GM21381 (cell line): ENCODE results near the gene NEIL1.
A peak's percentile ranks its signal among the peaks of the same experiment; 100 is the strongest.
"Not testable (repeated sequence)": the region's sequence is repeated elsewhere in the genome, so short reads cannot be mapped to it uniquely, and the experiment has no call there.

ENCODE experiments used
- ATAC-seq: cut with Tn5 transposase; IDR thresholded peaks from one replicate; pipeline ENCODE4 v1.9.1; 2021; ENCODE audit warnings: mild to moderate bottlenecking, moderate library complexity; ENCODE audit not compliant: unreplicated experiment

The NEIL1 gene, protein sequence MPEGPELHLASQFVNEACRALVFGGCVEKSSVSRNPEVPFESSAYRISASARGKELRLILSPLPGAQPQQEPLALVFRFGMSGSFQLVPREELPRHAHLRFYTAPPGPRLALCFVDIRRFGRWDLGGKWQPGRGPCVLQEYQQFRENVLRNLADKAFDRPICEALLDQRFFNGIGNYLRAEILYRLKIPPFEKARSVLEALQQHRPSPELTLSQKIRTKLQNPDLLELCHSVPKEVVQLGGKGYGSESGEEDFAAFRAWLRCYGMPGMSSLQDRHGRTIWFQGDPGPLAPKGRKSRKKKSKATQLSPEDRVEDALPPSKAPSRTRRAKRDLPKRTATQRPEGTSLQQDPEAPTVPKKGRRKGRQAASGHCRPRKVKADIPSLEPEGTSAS

DNA sequence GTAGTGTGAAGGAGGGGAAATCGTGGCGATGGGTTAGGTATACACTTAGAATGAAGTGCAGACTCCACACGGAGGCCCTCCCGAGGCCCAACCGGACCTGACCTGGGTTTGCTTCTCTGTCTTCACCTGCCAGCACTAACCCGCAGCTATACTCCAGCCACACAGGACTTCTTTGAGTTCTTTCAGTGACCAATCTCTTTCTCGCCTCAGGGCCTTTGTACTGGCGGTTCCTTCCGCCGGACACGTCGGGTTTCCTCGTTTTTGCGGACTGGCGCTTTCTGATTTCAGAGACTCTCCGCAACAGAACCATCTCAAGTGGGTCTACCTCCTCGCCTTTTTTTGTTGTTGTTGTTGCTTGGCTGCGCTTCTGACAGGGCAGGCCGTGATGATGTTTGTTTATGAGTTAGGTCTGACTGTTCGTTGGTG lies at the start of gene NEIL1:
TSS of gene NEIL1 (plus strand) at position 244 of the 426 bp plus-strand sequence. CDS start 1,867 bp downstream, outside the sequence.
- ATAC-seq = no peak

DNA sequence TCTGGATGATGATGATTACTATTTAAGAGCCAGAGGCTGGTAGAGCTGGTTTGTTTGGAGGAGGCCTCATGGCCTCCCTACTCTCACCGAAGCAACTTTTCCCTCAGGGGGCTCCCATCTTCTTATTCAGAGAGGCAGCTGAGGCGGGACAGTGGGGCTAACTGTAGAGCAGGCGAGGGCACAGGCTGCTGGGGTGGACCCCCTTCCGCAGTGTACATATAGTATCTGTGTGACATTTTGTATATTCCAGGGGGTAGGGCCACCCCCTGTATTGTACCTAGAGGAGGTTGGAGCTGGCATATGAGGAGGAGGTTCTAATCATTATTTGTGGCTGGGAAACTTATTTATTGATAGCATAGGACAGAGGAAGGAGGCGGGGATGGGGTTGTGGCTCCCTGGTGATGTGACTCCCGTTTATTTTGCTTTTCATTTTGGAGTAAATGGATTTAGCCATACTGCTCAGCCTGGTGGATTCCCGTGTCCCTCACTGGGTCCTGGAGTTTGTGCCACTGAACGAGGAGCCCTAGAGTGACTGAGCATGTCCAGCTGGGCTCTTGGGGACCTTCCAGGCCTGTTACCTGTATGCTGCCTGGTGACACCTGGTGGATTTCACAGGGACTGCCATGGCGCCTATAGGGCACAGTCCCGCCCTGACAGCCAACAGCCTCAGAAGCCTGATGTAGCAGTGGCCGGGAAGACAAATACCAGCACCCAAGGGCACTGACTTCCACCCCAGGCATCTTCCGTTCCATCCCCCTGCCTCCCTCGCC lies 48.1 kb upstream of the NEIL1 start:
- ATAC-seq = peak; percentile 68

DNA sequence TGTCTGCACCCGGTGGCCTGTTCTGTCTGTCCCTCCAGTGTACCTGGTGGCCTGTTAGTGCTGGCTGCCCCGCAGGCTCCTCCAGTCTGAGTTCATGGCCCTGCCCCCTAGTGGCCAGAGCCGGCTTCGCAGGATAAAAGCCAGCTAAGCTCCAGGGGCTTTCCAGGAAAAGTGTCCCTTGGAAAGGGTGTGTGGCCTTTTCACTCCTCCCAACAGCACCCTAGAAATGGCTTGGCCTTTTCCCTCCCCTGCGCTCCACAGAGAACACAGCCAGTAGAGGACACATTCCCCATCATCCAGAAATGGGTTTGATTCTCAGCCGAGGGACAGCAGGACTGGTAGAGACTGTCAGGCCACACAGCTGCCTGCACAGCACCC lies 47.5 kb upstream of the NEIL1 start:
- ATAC-seq = peak; percentile 51

DNA sequence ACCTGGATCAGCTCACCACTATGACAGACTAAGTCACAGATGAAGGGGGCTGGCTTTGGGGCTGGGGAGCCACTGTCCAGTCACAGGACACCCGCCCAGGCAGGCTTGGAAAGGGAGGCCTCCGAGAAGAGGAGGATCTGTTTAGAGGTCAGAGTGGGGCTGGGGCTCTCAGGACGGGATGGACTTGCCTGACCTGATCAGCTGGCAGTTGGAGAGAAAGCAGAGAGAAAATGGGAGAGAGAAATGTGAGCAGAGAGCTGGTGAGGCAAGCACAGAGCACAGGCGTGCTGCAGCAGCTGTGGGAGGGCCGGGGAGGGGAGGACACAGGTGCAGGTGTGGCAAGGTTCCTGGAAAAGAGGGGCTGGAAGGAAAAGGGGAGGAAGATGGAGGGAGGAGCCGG lies 46.8 kb upstream of the NEIL1 start:
- ATAC-seq = not testable (repeated sequence)

DNA sequence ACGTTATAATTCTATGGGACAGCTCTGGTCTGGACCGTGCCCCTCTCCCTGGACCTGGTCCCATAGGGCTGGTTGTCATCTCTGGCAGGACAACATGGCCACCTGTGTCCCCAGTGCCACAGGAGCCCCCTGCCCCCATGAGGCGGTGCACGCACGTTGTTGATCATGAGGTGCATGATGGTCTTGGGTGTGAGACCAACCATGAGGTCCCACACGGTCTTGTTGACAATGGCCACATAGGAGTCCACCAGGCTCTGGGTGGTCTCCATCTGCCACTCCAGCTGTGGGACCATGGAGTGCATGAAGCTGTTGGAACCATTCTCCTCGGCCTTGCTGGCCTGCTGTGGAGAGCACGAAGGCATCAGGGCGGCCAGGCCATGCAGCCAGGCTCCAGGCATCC lies 44.5 kb upstream of the NEIL1 start:
- no peak for ATAC-seq

DNA sequence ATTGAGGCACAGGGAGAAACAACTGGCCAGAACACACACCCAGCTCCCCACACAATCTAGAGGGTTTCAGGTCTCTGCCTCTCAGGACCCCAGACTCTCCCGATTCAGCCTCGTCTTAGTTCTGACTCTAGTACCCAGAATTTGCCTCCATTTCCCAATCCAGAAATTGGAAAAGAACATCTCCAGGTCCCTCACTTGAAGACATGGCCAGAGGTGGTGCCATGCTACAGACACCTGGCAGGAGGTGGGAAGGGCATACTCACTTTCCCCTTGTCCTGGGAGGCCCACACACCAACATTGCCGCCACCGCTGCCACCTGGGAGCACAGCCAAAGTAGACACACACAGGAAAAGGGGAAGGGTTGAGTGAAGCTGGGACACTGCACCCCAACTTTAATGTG lies 44.1 kb upstream of the NEIL1 start:
- ATAC-seq = not testable (repeated sequence)

DNA sequence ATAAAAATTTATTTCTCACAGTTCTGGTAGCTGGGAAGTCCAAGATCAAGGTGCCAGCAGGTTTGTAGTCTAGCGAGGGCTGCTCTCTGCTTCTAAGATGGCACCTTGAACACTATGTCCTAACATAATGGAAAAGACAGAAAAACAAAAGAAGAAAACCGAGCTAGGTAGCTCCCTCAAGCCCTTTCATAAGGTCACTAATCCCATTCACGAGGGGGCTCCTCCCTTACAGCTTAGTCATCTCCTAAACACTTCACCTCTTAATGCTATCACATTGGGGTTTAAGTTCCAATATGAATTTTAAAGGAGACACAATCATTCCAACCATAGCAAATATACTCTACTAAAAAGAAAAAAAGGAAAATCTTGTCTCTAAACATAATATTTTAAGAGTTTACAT lies 40.7 kb upstream of the NEIL1 start:
- ATAC-seq = no peak

DNA sequence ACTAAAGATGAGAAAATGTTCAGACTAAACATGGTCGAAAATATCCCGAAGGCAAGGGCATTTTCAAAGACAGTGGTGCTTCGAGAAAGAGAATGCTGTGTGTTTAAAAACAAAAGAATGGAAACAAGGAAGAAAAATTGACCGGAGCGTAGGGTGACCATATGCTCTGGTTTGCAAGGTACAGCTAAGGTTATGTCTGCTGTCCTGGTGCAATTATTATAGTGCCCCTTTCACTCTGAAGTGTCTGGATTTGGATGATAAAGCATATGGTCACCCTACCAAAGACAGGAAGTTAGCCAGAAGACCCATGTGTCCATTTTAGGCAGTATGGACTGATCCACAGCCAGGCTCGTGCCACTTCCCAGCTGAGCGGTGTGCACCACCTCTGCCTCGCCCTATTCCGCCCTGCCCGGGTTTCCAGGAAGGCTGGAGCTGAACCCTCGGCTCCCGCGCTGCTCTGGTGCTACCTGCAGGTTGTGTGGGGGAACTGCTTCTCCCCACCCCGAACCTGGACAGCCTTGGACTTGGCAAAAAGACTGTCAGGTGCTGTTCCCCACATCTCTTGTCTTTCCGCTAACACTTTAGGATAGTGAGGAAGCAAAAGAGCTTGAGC lies 39.0 kb upstream of the NEIL1 start:
- ATAC-seq = no peak

DNA sequence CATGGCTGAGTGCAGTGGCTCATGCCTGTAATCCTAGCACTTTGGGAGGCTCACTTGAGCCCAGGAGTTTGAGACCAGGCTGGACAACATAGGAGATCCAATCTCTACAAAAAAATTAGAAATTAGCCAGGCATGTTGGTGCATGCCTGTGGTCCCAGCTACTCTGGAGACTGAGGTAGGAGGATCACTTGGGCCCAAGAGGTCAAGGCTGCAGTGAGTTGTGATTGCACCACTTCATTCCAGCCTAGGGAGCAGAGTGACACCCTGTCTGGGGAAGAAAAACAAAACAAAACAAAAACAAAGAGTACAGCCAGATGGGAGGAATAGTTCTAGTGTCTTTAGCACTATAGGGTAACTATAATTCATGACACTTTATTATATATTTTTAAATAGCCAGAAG lies 37.1 kb upstream of the NEIL1 start:
- ATAC-seq = no peak

DNA sequence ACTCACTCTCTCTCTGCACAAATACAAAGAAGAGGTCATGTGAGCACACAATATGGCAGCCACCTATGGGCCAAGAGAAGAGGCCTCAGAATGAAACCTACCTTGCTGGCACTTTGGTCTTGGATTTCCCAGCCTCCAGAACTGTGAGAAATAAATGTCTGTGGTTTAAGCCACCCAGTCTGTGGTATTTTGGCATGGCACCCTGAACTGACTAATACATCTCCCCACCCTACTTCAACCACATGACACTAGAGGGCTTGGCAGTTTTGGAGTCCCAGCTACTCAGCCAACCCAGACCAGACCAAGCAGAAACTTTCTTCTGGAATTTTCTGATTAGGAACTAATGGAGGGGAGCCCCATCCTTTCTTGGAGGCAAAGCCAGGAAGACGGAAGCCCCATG lies 34.3 kb upstream of the NEIL1 start:
- ATAC-seq = not testable (repeated sequence)

DNA sequence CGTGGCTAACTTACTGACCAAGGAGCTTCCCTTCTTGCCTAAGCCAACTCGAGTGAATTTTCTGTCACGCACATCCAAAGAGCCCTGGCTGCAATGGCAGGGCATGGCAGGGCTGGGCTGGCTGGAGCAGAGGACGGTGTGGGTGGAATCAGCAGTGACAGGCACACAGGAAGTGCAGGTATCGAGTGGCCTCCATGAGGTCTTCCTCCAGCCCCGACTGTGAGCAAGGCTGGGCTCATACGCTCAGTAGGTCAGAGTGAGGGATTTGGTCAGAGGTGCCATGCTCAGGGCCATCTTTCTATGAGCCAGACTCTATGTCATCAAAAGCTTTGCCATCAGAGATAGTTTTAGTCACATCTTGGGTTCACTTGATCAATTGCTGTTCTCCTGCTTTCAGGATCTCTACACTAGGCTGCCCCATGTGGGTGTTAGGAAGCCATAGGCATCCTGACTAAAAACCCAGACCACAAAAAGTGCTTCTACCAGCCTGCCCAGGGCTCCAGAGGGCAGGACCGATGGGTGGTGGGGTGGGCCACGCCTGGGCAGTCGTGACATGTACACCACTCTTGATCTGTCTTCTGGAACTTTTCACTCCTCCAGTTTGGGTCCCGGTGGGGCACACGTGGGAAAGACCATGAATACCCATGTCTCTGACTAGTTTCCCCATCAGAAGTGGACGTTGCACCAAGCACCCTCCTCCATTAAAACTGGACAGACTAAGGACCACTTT lies 33.6 kb upstream of the NEIL1 start:
- ATAC-seq = no peak

DNA sequence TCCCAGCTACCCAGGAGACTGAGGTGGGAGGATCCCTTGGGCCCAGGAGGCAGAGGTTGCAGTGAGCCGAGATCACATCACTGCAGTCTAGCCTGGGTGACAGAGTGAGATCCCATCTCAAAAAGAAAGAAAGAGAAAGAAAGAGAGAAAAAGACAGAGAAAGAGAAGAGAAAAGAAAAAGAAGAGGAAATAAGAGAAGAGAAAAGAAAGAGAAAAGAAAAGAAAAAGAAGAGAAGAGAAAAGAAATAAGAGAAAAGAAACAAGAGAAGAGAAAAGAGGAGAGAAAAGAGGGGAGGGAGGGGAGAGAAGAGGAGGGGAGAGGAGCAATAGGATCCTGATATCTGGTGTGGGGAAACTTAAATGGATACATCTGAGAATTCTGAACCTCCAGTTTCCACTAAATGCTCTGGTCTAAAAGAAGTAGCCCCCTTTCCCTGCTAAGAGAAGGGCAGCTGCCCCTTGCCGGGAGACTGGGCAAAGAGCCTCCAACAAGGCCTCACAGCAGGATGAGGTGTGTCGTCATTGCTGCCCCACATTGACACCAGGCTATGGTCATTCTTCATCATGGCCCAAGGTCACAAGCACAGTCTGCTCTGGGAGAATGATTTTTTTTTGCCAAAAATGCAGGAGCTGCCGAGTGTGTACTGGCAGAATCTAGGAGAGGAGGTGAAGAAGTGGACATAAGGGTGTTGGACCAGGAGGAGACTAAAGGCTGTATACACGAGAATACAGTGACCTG lies 32.1 kb upstream of the NEIL1 start:
- no peak for ATAC-seq

DNA sequence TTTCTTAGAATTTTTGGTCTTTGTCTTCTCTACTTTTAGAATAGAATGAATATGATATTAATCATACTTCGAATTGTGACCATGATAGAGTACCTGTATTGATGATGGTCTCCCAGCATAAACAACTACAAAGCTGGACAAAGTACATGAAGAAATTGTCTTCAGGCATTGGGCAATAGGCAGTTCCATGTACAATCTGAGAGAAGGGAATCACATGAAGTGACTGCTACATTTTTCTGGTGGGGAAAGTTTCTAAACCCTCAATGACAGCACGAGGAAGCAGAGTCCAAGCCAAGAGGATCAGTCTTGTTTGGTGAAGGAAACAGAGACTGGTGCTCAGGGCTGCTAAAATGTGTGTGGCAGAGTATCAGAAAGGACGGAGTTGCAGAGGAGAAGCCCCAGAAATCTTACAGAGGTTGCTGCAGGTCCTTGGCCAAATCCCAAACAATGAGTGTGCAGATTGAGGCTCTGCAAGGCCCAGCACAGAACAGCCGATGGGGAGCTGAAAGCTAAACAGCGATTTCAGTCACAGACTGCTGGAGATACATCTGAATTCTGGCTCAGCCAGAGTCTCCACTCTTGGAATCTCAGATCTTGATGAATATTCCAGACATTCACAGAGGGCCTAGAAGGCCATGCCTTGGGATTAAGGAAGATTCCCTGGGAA lies 27.5 kb upstream of the NEIL1 start:
- ATAC-seq = not testable (repeated sequence)

DNA sequence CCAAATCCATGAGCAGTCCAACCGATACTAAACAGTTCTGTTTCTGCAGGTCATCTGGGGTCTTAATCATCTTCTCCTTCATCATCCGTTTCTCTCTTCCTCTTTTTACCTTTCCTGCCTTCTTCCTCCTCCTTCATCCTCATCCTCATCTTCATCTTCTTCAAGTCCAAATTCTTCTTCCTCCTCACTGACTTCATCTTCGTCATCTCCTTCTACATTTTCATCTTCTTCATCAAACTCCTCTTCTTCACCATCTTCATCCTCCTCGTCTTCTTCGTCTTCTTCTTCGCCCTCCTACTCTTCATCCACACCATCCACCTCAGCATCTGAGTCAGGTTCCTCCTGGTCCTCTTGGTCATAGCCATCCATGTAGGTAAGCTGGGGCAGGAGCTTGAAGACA lies 25.1 kb upstream of the NEIL1 start:
- no peak for ATAC-seq

DNA sequence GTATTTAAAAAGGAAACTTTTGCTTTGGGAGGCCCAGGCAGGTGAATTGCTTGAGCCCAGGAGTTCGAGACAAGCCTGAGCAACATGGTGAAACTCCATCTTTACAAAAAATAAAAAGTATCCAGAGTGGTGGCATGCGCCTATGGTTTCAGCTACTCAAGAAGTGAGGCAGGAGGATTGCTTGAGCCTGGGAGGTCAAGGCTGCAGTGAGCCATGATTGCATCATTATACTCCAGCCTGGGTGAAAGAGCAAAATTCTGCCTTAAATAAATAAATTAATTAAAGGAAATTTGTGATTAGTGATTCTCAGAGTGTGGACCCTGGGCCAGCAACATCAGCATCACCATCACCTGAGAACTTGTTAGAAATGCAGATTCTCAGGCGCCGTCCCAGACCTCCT lies 20.9 kb upstream of the NEIL1 start:
- ATAC-seq = no peak

DNA sequence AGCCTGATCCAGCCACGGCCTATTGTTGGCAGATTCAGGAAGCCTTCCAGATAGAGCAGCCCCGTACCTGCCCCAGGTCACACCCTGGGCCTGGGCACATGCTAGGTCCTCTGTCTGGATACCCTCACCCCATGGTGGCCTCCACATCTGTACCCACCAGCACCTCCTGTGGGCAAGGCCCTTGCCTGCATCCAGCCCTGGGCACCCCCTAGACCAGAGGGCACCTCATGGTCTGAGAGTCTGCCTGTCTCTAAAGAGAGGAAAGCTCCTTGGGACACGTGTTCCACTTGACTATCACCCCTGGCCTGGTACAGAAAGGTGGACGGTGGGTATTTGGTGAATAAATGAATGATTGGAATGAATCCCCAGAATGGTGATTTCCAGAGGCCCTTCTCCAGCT lies 19.8 kb upstream of the NEIL1 start:
- ATAC-seq = no peak

DNA sequence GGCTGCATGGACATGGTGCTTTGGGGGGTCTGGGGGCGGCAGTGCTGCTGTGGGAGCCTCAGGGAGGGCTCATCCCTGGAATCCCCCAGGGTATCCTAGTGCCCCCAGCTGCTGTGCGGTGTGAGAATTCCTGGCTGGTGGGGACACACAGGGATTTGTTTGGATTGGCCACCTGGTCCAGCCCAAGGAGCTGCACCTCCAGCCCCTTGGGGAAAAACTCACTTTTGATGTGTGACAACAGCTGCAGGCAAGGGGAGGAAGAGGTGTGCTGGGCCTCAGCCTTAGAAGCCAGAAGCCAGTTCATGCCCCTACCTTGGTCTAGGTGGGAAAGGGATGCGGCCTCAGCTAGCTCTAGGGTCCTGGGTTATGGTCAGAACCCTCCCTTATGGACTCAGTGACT lies 19.3 kb upstream of the NEIL1 start:
- no peak for ATAC-seq

DNA sequence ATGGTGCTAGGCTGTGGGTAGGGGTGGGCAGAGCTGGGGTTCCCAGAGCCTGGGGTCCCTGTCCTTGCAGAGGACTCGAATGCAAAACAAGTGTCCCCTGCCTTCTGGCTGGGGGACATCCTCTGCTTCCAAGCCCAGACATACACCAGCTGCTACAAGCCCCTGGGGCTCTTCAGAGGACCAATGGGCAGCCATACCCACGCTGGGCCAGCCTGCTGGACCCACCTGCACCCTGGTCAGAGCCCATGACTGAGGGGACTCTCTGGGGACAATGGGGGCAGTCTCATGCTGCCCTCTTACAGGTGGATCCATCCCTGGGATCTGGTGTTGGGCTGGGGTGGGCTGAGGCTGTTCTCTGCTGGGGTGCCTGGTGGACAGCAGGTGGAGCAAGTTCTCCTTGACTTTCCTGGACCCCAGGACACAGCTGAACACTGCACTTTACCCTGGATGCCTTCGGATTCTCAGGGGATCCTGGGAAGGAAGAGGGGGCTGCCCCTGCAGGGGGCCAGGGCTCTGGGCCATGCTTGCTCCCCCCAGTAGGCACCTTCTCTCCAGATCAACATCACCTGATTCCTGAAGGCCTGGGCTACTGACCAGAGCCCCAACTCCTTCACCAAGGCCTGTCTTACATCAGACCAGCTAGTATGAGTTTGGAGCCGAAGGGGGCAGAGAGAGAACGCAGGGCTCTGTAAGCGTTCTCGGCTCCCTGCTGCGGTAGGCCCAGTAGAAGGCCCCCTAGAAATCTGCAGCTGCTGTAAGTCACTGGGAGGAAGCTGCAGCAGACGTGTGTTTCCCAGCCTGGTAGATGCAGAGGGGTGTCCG lies 18.1 kb upstream of the NEIL1 start:
- ATAC-seq = no peak

DNA sequence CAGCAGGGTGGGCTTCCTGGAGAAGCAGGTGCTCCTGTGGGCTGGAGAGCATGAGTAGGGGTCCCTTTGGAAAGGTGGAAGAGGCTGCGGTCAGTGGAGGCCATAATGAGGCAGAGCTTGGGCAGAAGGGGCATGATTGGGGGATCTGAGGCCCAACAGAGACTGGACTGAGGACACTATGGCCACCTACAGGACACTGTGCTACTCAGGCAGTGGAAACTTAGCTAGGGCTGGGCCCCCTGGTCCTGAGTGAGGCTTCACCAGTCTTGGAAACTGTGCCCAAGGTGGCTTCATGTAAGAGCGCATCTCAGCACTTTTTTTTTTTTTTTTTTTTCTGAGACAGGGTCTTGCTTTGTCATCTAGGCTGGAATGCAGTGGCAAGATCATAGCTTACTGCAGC lies 17.3 kb upstream of the NEIL1 start:
- no peak for ATAC-seq
